Measurements from ENCODE around the gene LEFTY1. TPM values are rescaled to one million over a fixed set of nuclear protein-coding genes. Genes with fewer than 3 reads are reported as not detected.

LEFTY1 gene
- total RNA-seq, 1 experiment from 2014 or later: 0.64 TPM

GRCh38 chr1:225871359-225872074, 17.4 kb downstream of the LEFTY1 start:
- H3K4me1 ChIP-seq (ENCODE audit: control insufficient read depth in 1 of 2, insufficient read depth in 2 of 2, low read length in 2 of 2): peaks cover 41 to 55% of the 10 kb centered on the region in 2 experiments
- H4K20me1 ChIP-seq (ENCODE audit: insufficient read depth): no peaks in the 10 kb centered on the region
- peak overlapping the region; percentile 48 for H3K4me2 ChIP-seq (ENCODE audit: low read length)
- ChIA-PET RAD21 (ENCODE audit: low non-redundant PET in 1 of 2, low total read pairs in 2 of 2, uncharacterized antibody in 2 of 2, unreplicated experiment in 2 of 2) (no interaction called here), CTCF (interaction anchor here (1.0 kb wide), 1 partner anchor 116 kb away, joined by 3 read pairs; no protein-coding TSS in a partner anchor), POLR2A (no interaction called here)
- TF ChIP-seq CBX3 (IDR thresholded peaks at IDR 0.05; ENCODE audit: low read depth) (no peak), SRF (IDR thresholded peaks at IDR 0.05; ENCODE audit: low read depth) (no peak), EZH2 (IDR thresholded peaks at IDR 0.05) (no peak), ZBTB33 (IDR thresholded peaks at IDR 0.05; ENCODE audit: extremely low read depth, insufficient replicate concordance, low read length) (no peak), ELF1 (IDR thresholded peaks at IDR 0.05; ENCODE audit: borderline replicate concordance, low read depth) (no peak), ZNF274 (IDR thresholded peaks at IDR 0.05; ENCODE audit: low read depth, low read length) (no peak), SIN3A (IDR thresholded peaks at IDR 0.05; ENCODE audit: low read depth) (no peak), JUND (IDR thresholded peaks at IDR 0.05) (no peak), SP1 (IDR thresholded peaks at IDR 0.05; ENCODE audit: low read depth) (no peak), TCF7L2 (IDR thresholded peaks at IDR 0.05; ENCODE audit: borderline replicate concordance, extremely low read depth, insufficient read depth, insufficient read length) (no peak), POLR2AphosphoS5 (IDR thresholded peaks at IDR 0.05; ENCODE audit: low read depth, low read length) (no peak), REST (IDR thresholded peaks at IDR 0.05; ENCODE audit: low read depth) (no peak)
- TF ChIP-seq, protein P1, sequence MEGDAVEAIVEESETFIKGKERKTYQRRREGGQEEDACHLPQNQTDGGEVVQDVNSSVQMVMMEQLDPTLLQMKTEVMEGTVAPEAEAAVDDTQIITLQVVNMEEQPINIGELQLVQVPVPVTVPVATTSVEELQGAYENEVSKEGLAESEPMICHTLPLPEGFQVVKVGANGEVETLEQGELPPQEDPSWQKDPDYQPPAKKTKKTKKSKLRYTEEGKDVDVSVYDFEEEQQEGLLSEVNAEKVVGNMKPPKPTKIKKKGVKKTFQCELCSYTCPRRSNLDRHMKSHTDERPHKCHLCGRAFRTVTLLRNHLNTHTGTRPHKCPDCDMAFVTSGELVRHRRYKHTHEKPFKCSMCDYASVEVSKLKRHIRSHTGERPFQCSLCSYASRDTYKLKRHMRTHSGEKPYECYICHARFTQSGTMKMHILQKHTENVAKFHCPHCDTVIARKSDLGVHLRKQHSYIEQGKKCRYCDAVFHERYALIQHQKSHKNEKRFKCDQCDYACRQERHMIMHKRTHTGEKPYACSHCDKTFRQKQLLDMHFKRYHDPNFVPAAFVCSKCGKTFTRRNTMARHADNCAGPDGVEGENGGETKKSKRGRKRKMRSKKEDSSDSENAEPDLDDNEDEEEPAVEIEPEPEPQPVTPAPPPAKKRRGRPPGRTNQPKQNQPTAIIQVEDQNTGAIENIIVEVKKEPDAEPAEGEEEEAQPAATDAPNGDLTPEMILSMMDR (IDR thresholded peaks at IDR 0.05 in 2 of 3, conservative IDR thresholded peaks at IDR 0.05 in 1 of 3; ENCODE audit: borderline replicate concordance in 1 of 3, insufficient read depth in 1 of 3, low read depth in 2 of 3, low read length in 2 of 3): no peak
- H3K9me3 ChIP-seq (ENCODE audit: control insufficient read depth in 1 of 2, insufficient read depth in 1 of 2, low read depth in 1 of 2, low read length in 2 of 2): no peaks in the 10 kb centered on the region
- intact Hi-C loops (cut with micrococcal nuclease): no loop called here
- 0 out of 2 replicates have a peak overlapping the region, but pooled peaks have one; percentile 8 for H3K9ac ChIP-seq (ENCODE audit: low read length)
- no peak overlapping the region for H3K4me3 ChIP-seq (replicated peaks in 1 of 2; ENCODE audit: low read depth in 1 of 2, low read length in 2 of 2)
- no peaks in the 10 kb centered on the region for H3K27me3 ChIP-seq (ENCODE audit: insufficient read depth, low read length)
- H3K36me3 ChIP-seq (ENCODE audit: control insufficient read depth in 1 of 2, insufficient read depth in 2 of 2, low read length in 2 of 2): peaks cover 3 to 17% of the 10 kb centered on the region in 2 experiments; a peak in 2 of 4 replicates
- H3K79me2 ChIP-seq (ENCODE audit: insufficient read depth, low read length): no peaks in the 10 kb centered on the region
- H3K27ac ChIP-seq (ENCODE audit: low read depth, low read length): no peak overlapping the region
- BruUV-seq (replicated peaks): no TSS peak
- no peak for DNase-seq (ENCODE audit: low read depth, low spot score)
- no peaks in the 10 kb centered on the region for H3K9me2 ChIP-seq (ENCODE audit: insufficient read depth)
- no peak for ATAC-seq
- H2AFZ ChIP-seq (ENCODE audit: low read depth, low read length, poor library complexity, severe bottlenecking): no peak overlapping the region

All from HCT116 (cell line).